Vagina (tissue), 2 donors: Measurements from ENCODE around the gene RMND1. TPM values are rescaled to one million over a fixed set of nuclear protein-coding genes. Genes with fewer than 3 reads are reported as not detected.
"Not testable (repeated sequence)": the region's sequence is repeated elsewhere in the genome, so short reads cannot be mapped to it uniquely, and the experiment has no call there.

Experiments
- DNase-seq, 2 donors: peaks; one replicate each; pipeline ENCODE4 v3.0.0-alpha.2; 2017; ENCODE audit errors: extremely low spot score in 2 of 2
- H3K27ac ChIP-seq: fragments of 200-600 bp; sonication (generic); one replicate; pipeline ENCODE4 v1.5.1; 2019
- H3K27me3 ChIP-seq: fragments of 200-600 bp; sonication (generic); one replicate; pipeline ENCODE4 v1.5.1; 2019
- H3K36me3 ChIP-seq, 2 donors: fragments of 200-600 bp; sonication (generic); one replicate each; pipeline ENCODE4 v1.5.1; 2017 to 2019
- H3K4me1 ChIP-seq: fragments of 200-600 bp; sonication (generic); one replicate; pipeline ENCODE4 v1.5.1; 2019
- H3K4me3 ChIP-seq, 2 donors: fragments of 200-600 bp; sonication (generic); 1 replicate in 1 of 2; 2 replicates in 1 of 2; pipeline ENCODE4 v1.5.1; 2016 to 2019
- H3K9me3 ChIP-seq: fragments of 200-600 bp; sonication (generic); one replicate; pipeline ENCODE4 v1.5.1; 2019
- POLR2A ChIP-seq, 2 donors: fragments of 450-650 bp; IDR thresholded peaks; one replicate each; pipeline ENCODE4 v1.6.1; 2017; ENCODE audit warnings: antibody characterized with exemption in 2 of 2, mild to moderate bottlenecking in 2 of 2, moderate library complexity in 2 of 2
- POLR2AphosphoS5 ChIP-seq, 2 donors: sonication (generic); formaldehyde crosslinking; IDR thresholded peaks; one replicate each; pipeline ENCODE4 v1.9.0; 2017; ENCODE audit warnings: antibody characterized with exemption in 2 of 2, mild to moderate bottlenecking in 2 of 2, low read depth in 1 of 2; ENCODE audit not compliant: insufficient read depth in 1 of 2
- intact Hi-C: fragments of 100-400 bp; cut with DNase I; formaldehyde crosslinking; loops from one replicate; pipeline ENCODE4 v1.15.1; 2023
- total RNA-seq: library from RNA; depleted of rRNA; stranded (reverse); fragments of >200 nt; gene quantifications from one replicate; pipeline ENCODE4 v1.2.3, GENCODE V29; 2016
- TF ChIP-seq, protein P1 (sequence below), 3 experiments: fragments of 450-650 bp in 2 of 3; fragments of 200-600 bp in 1 of 3; sonication (generic) in 1 of 3; IDR thresholded peaks; one replicate each; pipeline ENCODE4 v1.5.1; 2017 to 2019; ENCODE audit warnings: antibody characterized with exemption in 3 of 3, mild to moderate bottlenecking in 2 of 3, moderate library complexity in 2 of 3

Gene RMND1
- total RNA-seq, 1 donor from 2014 or later, result 15.7 TPM

GRCh38 chr6:151477726-151478125 lies 25.8 kb upstream of the RMND1 start:
- intact Hi-C loops, result loop anchor here (5.0 kb wide), 1 partner anchor 35 kb away; no protein-coding TSS in a partner anchor

DNA sequence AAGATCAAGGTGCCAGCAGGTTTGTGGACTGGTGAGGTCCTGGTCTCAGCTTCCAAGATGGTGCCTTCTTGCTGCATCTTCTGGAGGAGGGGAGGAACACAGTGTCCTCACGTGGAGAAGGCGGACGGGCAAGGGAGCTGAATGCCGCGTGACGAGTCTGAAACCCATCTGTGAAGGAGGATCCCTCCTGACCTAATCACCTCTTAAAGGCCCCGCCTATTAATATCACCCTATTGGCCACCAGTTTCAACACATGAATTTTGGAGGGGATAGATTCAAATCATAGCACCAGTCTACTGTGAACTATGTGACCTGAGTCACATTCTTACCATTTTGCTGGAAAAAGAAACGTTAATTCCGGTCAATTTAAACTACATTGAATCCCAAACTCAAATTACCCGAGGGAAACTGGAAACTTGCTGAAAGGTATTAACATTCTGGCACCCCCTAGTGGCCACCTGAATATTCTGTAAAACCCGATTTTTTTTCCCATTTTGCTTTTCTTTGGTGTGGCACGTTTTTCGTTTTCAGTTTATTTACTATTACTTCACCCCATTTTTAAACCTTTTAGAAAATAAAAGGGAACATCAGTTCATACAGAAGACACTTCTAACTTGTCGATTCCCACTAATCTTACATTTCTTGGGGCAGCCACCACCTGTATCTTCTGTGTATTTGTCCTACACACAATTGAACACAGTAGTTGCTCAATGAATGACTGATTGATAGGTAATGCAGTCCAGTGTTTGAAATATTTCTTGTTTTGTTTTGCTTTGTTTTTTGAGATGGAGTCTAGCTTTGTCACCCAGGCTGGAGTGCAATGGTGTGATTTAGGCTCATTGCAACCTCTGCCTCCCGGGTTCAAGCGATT lies 24.0 kb upstream of the RMND1 start:
- H3K27ac ChIP-seq, result no peak overlapping the region
- H3K4me1 ChIP-seq, result peaks cover 8% of the 10 kb centered on the region
- no peaks in the 10 kb centered on the region for H3K36me3 ChIP-seq
- no peak for DNase-seq
- no peaks in the 10 kb centered on the region for H3K27me3 ChIP-seq
- no peak overlapping the region for H3K4me3 ChIP-seq
- H3K9me3 ChIP-seq, result no peaks in the 10 kb centered on the region
- intact Hi-C loops, result loop anchor here (5.0 kb wide), 1 partner anchor 34 kb away; no protein-coding TSS in a partner anchor
- TF ChIP-seq, protein P1, sequence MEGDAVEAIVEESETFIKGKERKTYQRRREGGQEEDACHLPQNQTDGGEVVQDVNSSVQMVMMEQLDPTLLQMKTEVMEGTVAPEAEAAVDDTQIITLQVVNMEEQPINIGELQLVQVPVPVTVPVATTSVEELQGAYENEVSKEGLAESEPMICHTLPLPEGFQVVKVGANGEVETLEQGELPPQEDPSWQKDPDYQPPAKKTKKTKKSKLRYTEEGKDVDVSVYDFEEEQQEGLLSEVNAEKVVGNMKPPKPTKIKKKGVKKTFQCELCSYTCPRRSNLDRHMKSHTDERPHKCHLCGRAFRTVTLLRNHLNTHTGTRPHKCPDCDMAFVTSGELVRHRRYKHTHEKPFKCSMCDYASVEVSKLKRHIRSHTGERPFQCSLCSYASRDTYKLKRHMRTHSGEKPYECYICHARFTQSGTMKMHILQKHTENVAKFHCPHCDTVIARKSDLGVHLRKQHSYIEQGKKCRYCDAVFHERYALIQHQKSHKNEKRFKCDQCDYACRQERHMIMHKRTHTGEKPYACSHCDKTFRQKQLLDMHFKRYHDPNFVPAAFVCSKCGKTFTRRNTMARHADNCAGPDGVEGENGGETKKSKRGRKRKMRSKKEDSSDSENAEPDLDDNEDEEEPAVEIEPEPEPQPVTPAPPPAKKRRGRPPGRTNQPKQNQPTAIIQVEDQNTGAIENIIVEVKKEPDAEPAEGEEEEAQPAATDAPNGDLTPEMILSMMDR (IDR thresholded peaks at IDR 0.05), result peak; percentile 12 to 77 (median 57)
- no peak for TF ChIP-seq POLR2A (IDR thresholded peaks at IDR 0.05)
- TF ChIP-seq POLR2AphosphoS5 (IDR thresholded peaks at IDR 0.05; ENCODE audit: insufficient read depth in 1 of 2, low read depth in 1 of 2), result no peak

More at GRCh38 chr6:151477726-151478125, 25.8 kb upstream of the RMND1 start:
- Histone ChIP-seq H3K9me3 (no peaks in the 10 kb centered on the region), H3K4me3 (no peak overlapping the region), H3K27me3 (no peaks in the 10 kb centered on the region), H3K27ac (no peak overlapping the region), H3K36me3 (no peaks in the 10 kb centered on the region), H3K4me1 (peaks cover 18% of the 10 kb centered on the region)
- no peak for TF ChIP-seq POLR2A (IDR thresholded peaks at IDR 0.05)
- TF ChIP-seq, protein P1 (IDR thresholded peaks at IDR 0.05), result no peak
- no peak for TF ChIP-seq POLR2AphosphoS5 (IDR thresholded peaks at IDR 0.05; ENCODE audit: insufficient read depth in 1 of 2, low read depth in 1 of 2)
- DNase-seq, result no peak

DNA sequence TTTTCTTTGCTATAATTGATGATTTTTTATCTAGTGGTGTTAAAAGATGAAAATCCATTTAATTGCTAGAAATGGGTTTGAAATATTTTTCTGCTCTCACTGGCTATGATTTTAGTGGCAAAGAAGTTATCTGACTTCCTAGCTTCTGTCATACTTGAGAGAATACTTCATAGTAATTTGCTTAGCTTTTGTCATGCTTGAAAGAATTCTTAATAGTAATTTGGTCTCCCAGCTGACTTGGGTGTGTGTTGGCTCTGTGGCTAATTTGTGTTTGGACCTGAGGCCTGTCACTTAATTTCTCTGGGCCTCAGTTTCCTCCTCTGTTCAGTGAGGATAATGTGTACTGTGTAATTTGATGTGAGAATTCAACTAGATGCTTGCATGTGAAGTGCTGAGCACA lies 12.8 kb upstream of the RMND1 start:
- Histone ChIP-seq H3K27me3 (no peaks in the 10 kb centered on the region), H3K36me3 (peaks cover 3 to 20% of the 10 kb centered on the region in 2 donors), H3K9me3 (no peaks in the 10 kb centered on the region), H3K4me1 (no peaks in the 10 kb centered on the region), H3K27ac (no peak overlapping the region), H3K4me3 (no peak overlapping the region)
- TF ChIP-seq, protein P1 (IDR thresholded peaks at IDR 0.05), result no peak
- TF ChIP-seq POLR2A (IDR thresholded peaks at IDR 0.05) (no peak), POLR2AphosphoS5 (IDR thresholded peaks at IDR 0.05; ENCODE audit: insufficient read depth in 1 of 2, low read depth in 1 of 2) (no peak)
- intact Hi-C loops, result no loop called here
- no peak for DNase-seq

GRCh38 chr6:151461673-151462072 lies 9.7 kb upstream of the RMND1 start:
- Histone ChIP-seq H3K27me3 (no peaks in the 10 kb centered on the region), H3K27ac (no peak overlapping the region), H3K4me3 (no peak overlapping the region), H3K4me1 (no peaks in the 10 kb centered on the region), H3K36me3 (peaks cover 3 to 29% of the 10 kb centered on the region in 2 donors), H3K9me3 (no peaks in the 10 kb centered on the region)
- TF ChIP-seq POLR2A (IDR thresholded peaks at IDR 0.05), result no peak
- TF ChIP-seq, protein P1 (IDR thresholded peaks at IDR 0.05), result no peak
- no peak for TF ChIP-seq POLR2AphosphoS5 (IDR thresholded peaks at IDR 0.05; ENCODE audit: insufficient read depth in 1 of 2, low read depth in 1 of 2)
- intact Hi-C loops, result no loop called here
- DNase-seq, result no peak

- H3K27ac ChIP-seq, DNase-seq, intact Hi-C loops, H3K27me3 ChIP-seq, H3K9me3 ChIP-seq, H3K4me3 ChIP-seq: not testable (repeated sequence)
- H3K36me3 ChIP-seq, result peaks cover 0 to 18% of the 10 kb centered on the region in 2 donors
- H3K4me1 ChIP-seq, result peaks cover 30% of the 10 kb centered on the region
Observed at GRCh38 chr6:151455751-151456398, 3.9 kb upstream of the RMND1 start.
